Colonic mucosa (tissue), 4 donors: ENCODE data around the gene MESP2. TPM values are rescaled to one million over a fixed set of nuclear protein-coding genes. Genes with fewer than 3 reads are reported as not detected.

Experiments used
- DNase-seq: peaks from one replicate; pipeline ENCODE4 v3.0.0-alpha.2; 2020
- H3K27ac ChIP-seq: fragments of 200-600 bp; one replicate; pipeline ENCODE4 v1.8.0; 2021
- H3K27me3 ChIP-seq: fragments of 200-600 bp; one replicate; pipeline ENCODE4 v1.8.0; 2021
- H3K36me3 ChIP-seq: fragments of 200-600 bp; one replicate; pipeline ENCODE4 v1.8.0; 2021
- H3K4me1 ChIP-seq: fragments of 200-600 bp; one replicate; pipeline ENCODE4 v1.8.0; 2021; ENCODE audit warnings: mild to moderate bottlenecking
- H3K4me3 ChIP-seq: fragments of 200-600 bp; one replicate; pipeline ENCODE4 v1.8.0; 2021
- H3K9ac ChIP-seq, 2 donors: one replicate each; pipeline ENCODE4 v1.7.0; 2013; ENCODE audit warnings: control low read depth in 2 of 2, low read depth in 2 of 2, low read length in 2 of 2
- H3K9me3 ChIP-seq: fragments of 200-600 bp; one replicate; pipeline ENCODE4 v1.8.0; 2021
- intact Hi-C: fragments of 100-400 bp; cut with DNase I; formaldehyde crosslinking; loops from one replicate; pipeline ENCODE4 v1.14.1; 2022
- total RNA-seq, 2 donors: library from RNA; stranded (reverse); fragmentation: NEBNext Ultra II Directional in 1 of 2; extraction: Animal tissue kit (Norgen Biotek cat#: 25700) in 1 of 2; gene quantifications; one replicate each; pipeline ENCODE4 v1.2.1, GENCODE V29; 2021
- TF ChIP-seq, protein P1 (sequence below): fragments of 200-600 bp; IDR thresholded peaks from one replicate; pipeline ENCODE4 v1.8.0; 2022; ENCODE audit warnings: antibody characterized with exemption, mild to moderate bottlenecking
- donor health status: healthy.
- donor health status: DM: no; HTN: no; CAD: no.
- donor health status: DM: no; HTN: no; CAD: no.

MESP2 gene
- total RNA-seq, 2 donors from 2014 or later, result 0.45 to 5.4 TPM

DNA sequence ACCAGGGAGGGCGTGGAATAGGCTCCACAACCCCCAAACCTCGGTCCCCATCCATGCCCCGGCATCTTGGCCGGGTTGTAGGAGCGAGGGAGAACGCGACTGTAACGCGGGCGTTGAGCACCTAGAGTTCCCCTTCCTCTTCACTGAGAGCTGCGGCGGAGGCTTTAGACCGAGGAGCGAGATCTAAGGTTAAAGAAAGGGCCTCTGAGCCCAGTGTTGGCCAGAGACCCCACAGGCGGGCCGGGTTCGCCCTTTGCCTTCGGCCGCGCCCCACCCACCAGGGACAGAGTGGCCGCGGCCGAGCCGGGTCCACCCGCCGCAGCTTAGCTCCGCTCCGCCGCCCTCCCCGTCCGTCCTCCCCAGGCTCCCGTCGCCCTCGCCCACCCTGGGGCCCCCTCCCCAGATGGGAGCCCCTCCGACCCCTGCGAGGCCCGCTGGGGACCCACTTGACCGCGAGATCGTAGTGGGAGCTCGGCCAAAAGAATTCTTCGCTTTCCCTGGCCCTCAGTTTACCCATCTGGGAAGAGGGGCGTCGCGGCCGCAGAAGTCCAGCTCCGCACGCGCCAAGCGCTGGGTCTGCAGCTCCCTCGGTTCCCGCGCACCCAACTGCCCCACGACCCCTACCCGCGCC, 38.1 kb downstream of the MESP2 start:
- DNase-seq, result no peak
- peaks cover 23% of the 10 kb centered on the region for H3K27me3 ChIP-seq
- no peak overlapping the region for H3K27ac ChIP-seq
- H3K4me3 ChIP-seq, result peak overlapping the region; percentile 48
- peak overlapping the region; percentile 26 to 43 for H3K9ac ChIP-seq
- TF ChIP-seq, protein P1, sequence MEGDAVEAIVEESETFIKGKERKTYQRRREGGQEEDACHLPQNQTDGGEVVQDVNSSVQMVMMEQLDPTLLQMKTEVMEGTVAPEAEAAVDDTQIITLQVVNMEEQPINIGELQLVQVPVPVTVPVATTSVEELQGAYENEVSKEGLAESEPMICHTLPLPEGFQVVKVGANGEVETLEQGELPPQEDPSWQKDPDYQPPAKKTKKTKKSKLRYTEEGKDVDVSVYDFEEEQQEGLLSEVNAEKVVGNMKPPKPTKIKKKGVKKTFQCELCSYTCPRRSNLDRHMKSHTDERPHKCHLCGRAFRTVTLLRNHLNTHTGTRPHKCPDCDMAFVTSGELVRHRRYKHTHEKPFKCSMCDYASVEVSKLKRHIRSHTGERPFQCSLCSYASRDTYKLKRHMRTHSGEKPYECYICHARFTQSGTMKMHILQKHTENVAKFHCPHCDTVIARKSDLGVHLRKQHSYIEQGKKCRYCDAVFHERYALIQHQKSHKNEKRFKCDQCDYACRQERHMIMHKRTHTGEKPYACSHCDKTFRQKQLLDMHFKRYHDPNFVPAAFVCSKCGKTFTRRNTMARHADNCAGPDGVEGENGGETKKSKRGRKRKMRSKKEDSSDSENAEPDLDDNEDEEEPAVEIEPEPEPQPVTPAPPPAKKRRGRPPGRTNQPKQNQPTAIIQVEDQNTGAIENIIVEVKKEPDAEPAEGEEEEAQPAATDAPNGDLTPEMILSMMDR, result no peak
- intact Hi-C loops, result no loop called here
- no peaks in the 10 kb centered on the region for H3K36me3 ChIP-seq
- H3K9me3 ChIP-seq, result no peaks in the 10 kb centered on the region
- no peaks in the 10 kb centered on the region for H3K4me1 ChIP-seq

DNA sequence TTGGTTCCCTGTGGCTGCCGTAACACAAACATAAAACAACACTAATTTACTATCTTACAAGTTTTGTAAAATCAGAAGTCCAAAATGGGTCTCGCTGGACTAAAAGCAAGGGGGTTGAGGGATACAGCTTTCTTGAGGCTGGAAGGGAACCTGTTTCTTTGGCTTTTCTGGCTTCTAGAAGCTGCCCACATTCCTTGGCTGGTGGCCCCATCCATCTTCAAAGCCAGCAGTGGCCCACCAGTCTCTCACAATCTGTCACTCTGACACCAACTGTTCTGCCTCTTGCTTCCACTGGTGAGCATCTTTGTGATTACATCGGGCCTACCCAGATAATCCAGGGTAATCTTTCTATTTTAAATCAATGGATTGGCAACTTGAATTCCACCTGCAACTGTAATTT, 39.6 kb downstream of the MESP2 start:
- no peak for DNase-seq
- TF ChIP-seq, protein P1, result no peak
- H3K36me3 ChIP-seq, result no peaks in the 10 kb centered on the region
- H3K9me3 ChIP-seq, result no peaks in the 10 kb centered on the region
- no peak overlapping the region for H3K4me3 ChIP-seq
- H3K27ac ChIP-seq, result no peak overlapping the region
- intact Hi-C loops, result no loop called here
- H3K27me3 ChIP-seq, result peaks cover 23% of the 10 kb centered on the region
- no peaks in the 10 kb centered on the region for H3K4me1 ChIP-seq
- no peak overlapping the region for H3K9ac ChIP-seq

GRCh38 chr15:89817701-89818280, 41.7 kb downstream of the MESP2 start:
- TF ChIP-seq, protein P1, result no peak
- DNase-seq, result no peak
- intact Hi-C loops, result no loop called here
- no peaks in the 10 kb centered on the region for H3K4me1 ChIP-seq
- no peak overlapping the region for H3K9ac ChIP-seq
- H3K4me3 ChIP-seq, result no peak overlapping the region
- peaks cover 23% of the 10 kb centered on the region for H3K27me3 ChIP-seq
- H3K9me3 ChIP-seq, result no peaks in the 10 kb centered on the region
- H3K27ac ChIP-seq, result no peak overlapping the region
- H3K36me3 ChIP-seq, result no peaks in the 10 kb centered on the region

GRCh38 chr15:89818287-89818686, 42.2 kb downstream of the MESP2 start:
- no peaks in the 10 kb centered on the region for H3K36me3 ChIP-seq
- no peaks in the 10 kb centered on the region for H3K4me1 ChIP-seq
- intact Hi-C loops, result no loop called here
- DNase-seq, result no peak
- H3K4me3 ChIP-seq, result no peak overlapping the region
- no peak overlapping the region for H3K9ac ChIP-seq
- no peaks in the 10 kb centered on the region for H3K9me3 ChIP-seq
- no peak overlapping the region for H3K27ac ChIP-seq
- H3K27me3 ChIP-seq, result peaks cover 23% of the 10 kb centered on the region
- TF ChIP-seq, protein P1, result no peak

- DNase-seq, result no peak
- Histone ChIP-seq H3K4me1 (no peaks in the 10 kb centered on the region), H3K4me3 (no peak overlapping the region), H3K36me3 (no peaks in the 10 kb centered on the region), H3K9me3 (no peaks in the 10 kb centered on the region), H3K27me3 (peaks cover 3% of the 10 kb centered on the region), H3K27ac (no peak overlapping the region), H3K9ac (no peak overlapping the region)
- intact Hi-C loops, result no loop called here
- TF ChIP-seq, protein P1, result no peak
Observed at GRCh38 chr15:89820666-89821611, 44.8 kb downstream of the MESP2 start.
